Amniotic epithelial cell (primary cell): ENCODE measurements around the gene HOXA10.
A peak's percentile ranks its signal among the peaks of the same experiment; 100 is the strongest.

Source experiments
- DNase-seq: peaks from one replicate; pipeline ENCODE4 v3.0.0-alpha.2; 2010; ENCODE audit warnings: low read depth

Gene HOXA10

DNA sequence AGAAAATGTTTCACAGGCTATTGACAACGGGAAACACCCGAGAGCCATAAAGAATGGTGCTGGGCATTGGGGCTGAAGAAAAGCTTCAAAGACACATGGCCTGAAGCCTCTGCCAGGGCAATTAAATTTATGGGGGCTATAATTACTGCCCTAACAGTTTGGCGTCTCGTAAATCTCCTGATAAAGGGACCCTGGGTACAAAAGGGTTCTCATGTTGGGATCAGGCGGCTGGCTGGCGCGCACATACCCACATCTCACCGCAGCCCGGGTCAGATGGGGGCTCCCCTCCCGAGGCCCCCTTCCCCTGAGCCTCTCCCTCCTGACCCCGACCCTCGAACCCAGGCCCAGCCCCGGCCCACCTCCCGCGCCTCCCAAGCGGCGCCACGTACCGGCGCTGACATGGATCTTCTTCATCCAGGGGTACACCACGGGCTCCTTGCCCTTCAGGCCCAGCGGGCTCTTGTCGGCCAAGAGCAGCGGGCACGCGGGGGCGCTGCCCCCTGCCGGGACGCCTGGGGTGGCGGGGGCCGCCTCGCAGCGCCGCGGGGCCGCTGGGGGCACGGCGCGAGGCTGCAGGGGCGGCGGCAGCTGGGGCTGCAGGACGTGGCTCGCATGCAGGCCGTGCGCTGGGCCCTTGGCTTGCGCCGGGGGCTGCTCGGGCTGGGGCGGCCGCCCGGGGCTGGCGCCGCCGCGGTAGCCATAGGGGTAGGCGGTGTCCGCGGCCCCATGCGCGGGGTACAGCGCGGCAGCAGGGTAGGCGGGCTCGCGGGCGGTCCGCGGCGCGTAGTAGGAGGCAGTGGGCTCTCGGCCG, 44.2 kb downstream of the HOXA10 start:
- DNase-seq: peak; percentile 37

DNA sequence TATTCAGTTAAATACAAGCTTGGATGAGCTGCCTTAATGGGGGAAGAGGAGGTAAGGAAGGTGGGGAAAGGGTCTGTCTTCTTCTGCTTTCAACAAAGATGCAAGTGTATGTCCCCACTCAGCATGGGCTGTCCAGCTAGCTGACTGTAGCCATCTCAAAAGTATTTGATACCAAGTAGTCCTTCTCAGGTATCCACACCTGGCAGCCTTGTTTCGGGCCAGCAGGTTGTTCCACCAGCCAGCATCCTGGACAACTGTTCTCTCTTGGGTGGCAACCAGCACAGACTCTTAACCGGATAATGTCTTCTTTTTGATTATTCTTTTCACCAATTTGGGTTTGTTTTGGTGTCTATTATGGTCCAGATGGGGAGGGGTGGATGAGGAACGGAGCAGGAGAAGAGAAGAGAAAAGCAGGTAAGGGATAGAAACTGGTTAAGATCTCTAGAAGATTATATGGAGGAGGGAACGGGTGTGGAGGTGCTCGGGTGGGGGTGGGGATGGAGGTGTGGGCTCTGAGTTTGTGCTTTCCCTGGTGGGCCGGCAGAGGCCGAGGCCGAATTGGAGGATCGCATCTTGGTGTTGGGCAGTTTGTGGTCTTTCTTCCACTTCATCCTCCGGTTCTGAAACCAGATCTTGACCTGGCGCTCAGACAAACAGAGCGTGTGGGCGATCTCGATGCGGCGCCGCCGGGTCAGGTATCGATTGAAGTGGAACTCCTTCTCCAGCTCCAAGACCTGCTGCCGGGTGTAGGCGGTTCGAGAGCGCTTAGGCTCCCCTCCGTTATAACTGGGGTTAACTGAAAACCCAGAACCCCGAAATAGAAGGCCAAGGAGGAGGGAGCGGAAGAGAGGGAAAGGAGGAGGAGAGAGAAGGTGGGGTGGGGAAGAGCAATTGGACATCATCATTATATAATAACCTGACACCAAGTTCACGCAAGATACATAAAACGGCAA, 45.1 kb downstream of the HOXA10 start:
- DNase-seq: no peak

- DNase-seq: peak; percentile 60
These were observed 46.1 kb downstream of the HOXA10 start for GRCh38 chr7:27128034-27128433.

DNA sequence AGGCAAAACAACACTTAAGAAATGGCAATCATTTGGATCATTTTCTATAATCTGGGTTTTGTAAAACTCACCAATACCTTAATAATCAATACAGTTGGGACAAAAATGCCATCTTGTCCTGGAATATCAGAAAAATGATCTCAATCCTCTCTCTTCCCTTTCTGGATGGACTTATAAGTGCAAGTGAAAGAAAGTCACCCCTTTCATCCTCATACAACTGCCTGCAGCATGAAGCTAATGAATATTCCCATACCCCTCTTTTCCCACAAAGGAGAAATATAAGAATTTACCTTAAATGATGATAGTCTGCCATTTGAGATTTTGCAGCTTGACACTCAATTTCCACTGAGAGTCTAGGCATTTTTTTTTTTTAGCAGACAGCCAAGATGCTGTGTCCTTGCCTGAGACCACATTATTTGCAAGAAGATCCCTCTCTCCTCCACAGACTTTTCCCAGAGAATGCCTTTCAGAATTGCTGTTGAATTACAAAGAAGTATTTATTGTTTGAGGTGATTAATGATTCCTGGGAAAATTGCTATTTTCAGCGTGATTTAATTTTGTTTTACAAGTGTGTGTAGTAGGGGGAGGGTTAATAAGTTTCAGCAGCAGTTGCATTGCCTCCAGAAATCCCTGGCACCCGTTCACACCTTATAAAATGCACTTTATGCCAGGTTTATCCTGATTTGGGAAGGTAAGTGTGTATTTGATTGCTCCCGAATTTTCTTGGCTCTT, 47.4 kb downstream of the HOXA10 start:
- no peak for DNase-seq

- DNase-seq: no peak
These were observed 48.1 kb downstream of the HOXA10 start for GRCh38 chr7:27125986-27126394.

DNA sequence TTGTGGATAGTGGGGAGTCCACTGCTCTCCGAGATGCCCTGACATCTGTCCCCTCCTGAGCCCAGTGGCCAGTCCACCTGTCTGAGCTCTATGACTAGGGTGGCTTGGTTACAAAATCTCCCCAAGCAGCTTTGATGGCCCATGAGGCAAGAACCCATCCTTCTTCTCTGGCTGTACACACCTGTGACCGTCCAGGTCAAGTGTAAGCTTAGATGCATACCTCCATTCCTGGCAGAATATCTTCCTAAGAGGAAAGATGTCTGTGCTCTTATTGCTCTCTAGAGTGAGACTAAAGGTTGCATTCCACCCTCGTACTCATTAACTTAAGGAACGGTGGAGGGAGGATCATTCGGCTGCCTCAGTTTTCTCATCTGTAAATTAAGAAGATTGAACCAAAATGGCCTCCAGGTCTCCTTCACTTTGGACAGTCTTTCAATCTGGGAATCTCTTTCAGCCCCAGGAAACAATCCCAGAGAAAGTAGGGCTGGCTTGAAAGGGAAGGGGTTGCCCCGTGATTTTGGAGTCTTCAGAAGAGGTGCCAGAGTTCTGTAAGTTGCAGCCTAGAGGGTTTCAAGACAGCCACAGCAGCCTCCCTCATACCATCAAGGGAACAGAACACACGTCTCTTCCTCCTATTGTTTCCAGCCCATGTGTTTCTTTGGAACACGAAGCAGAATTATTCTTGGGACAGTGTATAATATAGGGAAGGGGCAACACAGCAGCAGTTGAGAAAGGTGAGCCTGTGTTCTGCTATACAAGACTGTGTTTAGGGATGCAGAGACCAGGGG, 49.0 kb downstream of the HOXA10 start:
- no peak for DNase-seq

DNA sequence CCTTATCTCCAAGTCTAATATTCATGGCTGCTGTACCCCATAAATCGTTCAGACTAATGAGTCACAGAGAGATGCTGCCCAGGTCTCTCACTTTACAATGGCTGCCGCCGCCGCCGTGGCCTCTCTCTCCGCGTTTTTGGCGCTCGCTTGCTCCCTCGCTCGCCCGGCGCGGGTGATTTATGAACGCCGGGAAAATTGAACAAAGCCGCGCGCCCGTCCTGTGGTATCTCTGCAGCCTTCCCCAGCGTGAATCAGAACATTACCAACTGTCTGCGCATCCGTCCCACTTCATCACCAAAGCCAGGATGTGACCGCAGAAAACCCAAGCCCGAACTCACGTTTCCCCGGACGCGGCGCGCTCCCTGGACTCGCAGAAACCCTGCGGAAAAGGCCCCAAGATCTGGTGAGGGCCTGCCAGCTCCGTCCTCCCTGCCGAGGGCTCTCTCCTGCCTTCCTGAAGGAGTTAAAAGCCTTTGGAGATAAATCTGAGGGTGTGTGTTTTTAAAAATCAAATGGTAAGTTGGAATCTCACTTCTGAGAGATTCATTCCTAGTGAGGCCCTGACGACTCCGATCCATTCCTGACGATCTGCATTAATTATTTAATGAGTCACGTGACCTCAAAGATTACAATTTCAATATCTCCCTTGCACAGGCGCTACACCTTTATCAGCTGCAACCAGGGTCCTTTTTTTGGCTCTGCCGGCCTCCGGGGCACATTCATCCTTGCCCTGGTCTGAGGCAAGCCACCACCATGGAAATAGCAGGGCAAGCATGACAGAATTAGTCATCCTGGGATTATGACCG, 49.8 kb downstream of the HOXA10 start:
- peak; percentile 95 for DNase-seq

DNA sequence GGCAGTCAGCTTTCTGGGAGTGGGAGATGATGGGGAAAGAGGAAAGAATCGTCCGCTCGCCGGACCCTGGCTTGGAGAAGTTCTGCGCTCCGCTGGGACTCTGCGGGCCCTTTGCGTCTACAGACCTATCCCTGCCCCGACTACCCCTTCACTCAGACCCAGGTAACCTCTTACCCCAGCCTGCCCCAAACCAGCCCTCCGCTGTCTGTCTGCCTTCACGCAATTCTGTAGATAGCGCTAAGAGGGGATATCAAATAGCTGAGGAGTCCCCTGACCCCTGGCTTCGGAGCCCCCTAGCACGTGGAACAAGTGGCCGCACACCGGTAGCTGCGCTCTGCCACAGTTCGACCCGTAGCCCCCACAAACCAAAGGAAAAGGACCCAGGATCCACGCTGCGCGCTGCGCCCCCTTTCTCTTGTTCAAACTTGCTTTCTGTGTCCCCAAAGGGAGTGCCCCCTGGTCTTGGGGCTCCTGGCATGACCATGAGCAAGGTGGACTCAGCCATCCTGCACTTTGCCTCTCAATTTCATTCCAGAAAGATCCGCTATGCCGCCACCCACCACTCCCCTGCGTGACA, 50.6 kb downstream of the HOXA10 start:
- DNase-seq: no peak

DNA sequence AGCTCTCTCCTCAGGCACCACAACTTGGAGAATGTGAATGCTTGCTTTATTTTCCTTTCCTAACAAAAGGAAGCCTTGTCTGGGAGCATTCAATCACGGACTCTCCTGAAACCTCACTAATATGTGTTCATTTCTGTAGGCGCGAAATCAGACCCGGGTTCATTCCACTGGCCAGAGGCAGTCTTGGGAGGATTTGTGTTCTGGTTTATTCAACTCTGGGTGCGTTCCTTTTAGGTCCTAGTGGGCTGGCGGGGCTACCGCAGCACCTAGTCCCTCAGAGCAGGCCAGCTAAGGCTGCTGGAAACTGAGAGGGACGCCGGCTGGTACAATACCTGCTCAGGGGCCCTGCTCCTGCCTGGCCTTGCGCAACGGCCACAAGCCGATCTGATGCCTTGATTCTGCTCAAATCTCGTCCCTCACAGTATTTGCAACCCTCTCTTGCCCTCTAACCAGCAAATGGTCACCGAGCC, 51.1 kb downstream of the HOXA10 start:
- no peak for DNase-seq

- DNase-seq: no peak
These were observed 51.8 kb downstream of the HOXA10 start for GRCh38 chr7:27122077-27122910.

DNA sequence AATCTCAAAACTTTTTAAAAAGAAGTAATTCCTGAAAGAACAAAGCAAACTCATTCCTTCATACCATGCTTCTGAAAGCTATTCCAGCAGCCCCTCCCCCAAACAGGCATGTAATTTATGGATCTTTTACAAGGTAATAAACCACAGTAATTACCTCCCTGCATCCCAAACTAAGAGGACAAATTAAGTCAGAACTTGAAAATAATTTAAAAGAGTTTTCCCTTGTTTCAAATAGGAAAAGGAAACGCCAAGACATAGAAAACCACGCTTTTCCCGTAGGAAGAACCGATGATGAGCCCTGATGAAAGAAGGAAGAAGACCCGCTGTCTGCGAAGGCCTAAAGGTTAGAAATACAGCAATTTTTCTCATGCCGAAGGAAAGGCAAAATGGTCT, 52.4 kb downstream of the HOXA10 start:
- DNase-seq: no peak
